GM19452 (cell line): Measurements from ENCODE around the gene GVQW3.

Experiments
- ATAC-seq: cut with Tn5 transposase; IDR thresholded peaks from one replicate; pipeline ENCODE4 v1.9.1; 2021; ENCODE audit not compliant: unreplicated experiment

GVQW3 gene

DNA sequence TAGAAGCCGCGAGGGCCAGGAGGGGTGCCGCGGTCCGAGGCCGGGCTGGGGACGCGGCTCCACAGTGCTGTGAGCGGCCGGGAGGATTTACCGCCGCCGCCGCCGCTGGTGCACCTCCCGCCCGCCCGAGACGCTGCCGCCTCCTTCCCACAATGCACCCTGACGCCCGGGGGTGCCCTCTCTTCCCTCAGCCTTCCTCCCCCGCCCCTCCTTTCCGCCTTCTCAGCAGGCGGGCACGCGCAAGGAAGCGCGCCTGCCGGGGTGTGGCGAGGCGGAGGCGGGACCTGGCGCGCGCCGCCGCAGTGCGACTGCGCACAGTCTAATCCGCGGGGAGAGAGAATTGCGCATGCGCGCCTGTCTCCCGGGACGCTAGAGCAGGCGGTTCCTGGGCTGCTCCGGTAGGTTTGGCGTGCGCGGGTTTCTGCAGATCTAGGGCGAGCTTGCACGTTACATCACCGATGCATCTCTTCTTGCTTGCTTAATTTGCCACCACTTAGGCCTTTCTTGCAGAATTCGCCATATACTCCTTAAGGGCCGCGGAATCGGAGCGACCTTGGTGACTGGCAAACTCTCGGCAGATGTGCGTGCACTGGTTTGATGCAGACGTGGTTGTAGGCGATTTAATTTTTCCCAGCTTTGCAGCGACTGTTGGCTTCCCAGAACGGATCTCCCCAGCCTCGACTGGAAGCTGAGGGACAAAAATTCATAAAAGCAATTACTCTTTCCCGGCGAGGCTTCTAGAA is at the start of gene GVQW3, which contains the start of gene THAP12:
GVQW3 (plus strand) TSS at position 347 of the 743 bp plus-strand sequence. CDS start 506 bp downstream, outside the sequence.
THAP12 (minus strand) TSS at position 156 of the 743 bp plus-strand sequence. CDS start 296 bp downstream, outside the sequence.
- ATAC-seq, result peak; percentile 71

DNA sequence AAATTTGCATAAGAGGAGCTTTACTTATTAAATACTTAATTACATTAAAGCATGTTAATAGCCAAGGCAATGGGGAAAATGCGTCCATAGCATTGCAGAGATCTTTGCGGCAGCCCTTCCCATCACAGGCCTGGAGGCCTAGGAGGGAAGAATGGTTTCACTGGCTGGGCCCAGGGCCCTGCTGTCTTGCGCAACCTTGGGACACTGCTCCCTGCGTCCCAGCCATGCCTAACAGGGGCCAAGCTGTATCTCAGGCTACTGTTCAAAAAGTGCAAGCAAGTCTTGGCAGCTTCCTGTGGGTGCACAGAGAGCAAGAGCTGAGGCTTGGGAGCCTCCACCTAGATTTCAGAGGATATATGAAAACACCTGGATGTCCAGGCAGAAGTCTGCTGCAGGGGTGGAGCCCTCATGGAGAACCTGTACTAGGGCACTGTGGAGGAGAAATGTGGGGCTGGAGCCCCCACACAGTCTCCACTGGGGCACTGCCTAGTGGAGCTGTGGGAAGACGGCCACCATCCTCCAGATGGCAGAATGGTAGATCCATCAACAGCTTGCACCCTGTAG is 46.2 kb upstream of the GVQW3 start:
- ATAC-seq, result no peak

DNA sequence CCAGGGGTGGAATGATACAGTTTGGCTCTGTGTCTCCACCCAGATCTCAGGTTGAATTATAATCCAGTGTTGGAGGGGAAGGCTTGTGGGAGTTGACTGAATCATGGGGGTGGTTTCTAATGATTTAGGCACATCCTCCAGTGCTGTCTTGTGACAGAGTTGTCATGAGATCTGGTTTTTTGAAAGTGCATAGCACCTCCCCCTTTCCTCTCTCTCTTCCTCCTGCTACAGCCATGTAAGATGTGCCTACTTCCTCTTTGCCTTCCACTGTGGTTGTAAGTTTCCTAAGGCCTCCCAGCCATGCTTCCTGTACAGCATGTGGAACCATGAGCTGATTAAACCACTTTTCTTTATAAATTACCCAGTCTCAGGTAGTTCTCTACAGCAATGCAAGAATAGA is 45.3 kb upstream of the GVQW3 start:
- no peak for ATAC-seq

DNA sequence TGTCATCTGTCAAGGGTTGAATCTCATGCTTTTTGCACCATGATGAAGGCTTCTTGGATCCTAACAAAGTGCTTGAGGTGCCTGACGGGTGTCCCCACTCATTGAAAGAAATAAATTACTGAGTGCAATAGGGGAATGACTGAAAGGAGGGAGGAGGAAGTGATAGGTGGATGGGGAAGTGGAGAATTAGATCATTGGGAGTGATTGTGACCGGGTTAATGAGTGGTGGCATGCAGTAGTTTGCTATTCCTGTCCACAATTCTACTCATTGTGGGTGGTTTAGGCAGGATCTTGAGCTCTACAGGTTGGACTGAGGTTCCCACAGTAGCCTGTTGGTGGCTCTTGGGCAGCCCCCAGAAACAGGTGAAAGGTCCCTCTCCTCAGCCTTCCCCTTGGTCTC is 44.5 kb upstream of the GVQW3 start:
- no peak for ATAC-seq

DNA sequence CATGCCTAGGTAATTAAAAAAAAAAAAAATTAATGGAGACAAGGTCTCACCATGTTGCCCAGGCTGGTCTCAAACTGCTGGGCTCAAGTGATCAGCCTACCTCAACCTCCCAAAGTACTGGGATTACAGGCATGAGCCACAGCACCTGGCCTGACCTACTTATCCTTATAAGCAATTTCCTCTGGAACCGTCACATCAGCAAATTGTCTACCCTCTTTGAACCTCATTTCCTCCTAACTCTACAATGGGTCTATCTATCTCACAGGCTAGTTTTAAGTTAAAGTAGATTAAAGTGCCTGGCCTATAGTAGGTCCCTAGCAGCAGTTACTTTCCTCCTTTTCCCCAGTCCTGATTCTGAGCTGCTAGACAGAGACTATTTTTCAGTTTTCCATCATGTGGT is 43.7 kb upstream of the GVQW3 start:
- ATAC-seq, result no peak

DNA sequence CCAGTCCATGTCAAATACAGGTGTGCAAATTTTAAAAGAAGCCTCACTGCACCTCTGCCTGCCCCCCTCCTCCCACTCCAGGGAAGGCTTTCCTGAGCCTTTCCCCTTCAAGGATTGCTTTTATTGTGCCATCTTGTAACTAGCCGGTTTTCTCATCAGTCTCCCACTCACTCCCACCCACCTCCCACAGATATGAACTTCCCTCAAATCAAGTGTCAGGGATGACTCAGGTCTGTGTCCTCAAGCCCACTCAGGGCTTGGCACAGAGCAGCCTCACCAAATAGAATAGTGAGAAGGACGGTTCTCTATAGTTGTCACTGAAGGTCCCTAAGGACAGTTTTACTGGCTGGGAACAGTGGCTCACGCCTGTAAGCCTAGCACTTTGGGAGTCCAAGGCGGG is 43.2 kb upstream of the GVQW3 start:
- ATAC-seq, result no peak

DNA sequence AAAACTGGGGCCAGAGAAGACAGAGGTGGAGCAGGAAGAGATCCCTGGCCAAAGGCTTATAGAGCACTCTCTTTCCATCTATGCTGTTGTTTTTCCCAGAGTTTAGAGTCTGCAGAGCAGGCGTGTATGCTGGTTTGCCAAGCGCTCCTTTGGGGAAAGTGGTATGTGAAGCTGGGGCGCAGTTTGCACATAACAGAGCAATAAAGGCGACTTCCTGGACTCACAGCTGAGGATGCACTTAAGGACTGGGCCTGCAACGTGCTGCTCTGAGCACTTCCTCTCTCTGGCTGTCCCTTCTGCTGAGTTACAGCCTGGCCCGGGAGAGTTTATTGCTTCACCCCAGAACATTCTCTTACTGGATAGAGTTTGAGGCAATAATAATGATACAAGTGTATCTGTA is 41.9 kb upstream of the GVQW3 start:
- no peak for ATAC-seq

DNA sequence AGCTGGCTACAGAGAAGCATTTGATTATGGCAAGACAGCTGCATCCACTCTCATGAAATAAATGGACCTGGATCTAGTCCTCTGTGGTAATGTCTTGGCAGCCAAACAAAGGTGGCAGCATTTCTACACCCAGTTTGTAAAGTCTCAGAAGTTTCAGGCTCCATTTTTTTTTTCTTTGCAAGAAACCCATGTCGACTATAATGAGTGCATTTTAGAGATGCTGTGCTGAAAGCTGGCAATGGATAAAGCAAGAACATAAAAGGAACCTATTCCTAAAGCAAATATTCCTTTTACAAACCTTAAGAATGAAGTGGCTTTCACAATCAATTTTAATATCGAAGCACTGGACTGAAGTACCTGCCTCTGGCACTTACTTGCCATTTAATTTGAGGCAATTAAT is 33.7 kb upstream of the GVQW3 start:
- no peak for ATAC-seq

DNA sequence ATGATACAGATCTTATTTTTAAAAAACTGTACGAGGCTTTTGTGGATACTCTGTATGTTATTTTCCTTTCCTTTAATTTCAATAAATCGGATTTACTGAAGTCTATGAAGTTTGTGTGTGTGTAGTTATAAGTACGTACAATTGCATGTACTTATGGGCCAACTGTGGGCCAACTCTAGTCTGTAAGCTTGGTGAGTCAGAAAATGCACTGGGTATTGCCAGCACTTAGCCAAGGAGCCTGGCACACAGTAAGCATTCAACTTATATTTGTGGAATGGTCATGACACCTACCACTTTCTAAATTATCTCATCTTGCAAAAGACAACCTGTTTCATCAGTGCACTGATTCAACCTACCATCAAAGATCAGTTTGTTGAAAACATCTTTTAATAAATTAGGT is 32.8 kb upstream of the GVQW3 start:
- ATAC-seq, result no peak

DNA sequence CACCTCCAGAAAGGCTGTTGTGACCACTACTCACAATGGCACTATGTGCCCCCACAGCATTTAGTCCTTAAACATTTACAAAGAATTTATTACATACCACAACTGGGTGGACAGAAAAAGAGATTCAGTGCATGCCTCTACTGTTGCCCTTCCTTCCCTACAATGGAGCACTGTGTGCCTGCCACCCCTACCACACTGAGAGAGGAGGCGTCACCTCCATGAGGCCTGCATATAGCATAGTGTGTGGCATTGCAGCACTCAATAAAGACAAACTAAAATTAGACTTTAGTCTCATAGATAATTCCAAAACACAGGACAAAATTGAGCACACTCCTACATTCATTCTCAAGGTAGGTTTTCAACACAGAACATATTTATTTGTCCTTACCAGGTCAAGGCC is 26.0 kb upstream of the GVQW3 start:
- no peak for ATAC-seq

DNA sequence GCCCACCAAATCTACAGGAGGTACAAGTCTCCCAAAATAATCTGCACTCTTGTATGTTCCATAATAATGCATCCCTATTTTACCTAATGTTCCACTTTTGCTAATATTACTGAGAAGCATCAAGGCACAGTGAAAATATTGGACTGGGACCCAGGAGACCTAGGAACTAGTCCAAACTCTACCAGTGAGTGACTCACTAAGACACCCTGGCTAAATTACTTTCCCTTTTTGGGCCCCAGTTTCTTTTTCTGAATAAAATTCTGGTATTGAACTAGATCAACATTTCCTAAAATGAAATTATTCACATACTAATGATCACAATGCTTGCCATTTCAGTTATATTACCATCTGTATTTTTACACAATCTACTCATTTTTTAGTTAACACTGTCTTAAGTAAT is 19.7 kb upstream of the GVQW3 start:
- no peak for ATAC-seq

DNA sequence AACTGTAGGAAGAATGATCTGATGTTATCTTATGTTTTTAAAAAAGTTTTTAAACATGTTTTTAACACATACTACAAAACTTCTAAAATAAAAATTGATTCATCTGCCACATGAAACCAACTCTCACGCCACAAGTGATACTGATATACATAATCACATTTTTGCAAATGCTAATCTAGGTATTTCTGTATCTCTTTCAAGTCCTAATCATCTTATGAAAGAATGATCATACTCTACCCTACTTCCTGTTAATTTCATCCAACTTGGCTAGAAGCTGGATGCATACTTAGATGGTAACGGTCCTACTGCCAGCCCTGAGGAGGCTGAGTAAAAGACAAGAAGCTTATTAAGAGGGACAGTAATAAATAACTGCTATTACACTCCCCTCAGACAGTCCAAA is 19.3 kb upstream of the GVQW3 start:
- no peak for ATAC-seq

DNA sequence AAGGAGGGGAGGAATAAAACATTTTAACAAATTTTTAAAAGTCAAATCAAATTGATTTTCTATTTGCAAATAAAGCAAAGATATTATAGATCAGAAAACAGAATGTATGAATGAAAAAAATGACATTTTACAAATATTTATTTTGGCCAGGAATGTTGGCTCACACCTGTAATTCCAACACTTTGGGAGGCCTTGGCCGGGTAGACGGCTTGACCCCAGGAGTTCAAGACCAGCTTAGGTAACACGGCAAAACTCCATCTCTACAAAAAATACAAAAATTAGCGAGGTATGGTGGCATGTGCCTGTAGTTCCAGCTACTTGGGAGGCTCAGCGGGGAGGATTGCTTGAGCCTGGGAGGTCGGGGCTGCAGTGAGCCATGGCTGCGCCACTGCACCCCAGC is 18.4 kb upstream of the GVQW3 start:
- ATAC-seq, result no peak

DNA sequence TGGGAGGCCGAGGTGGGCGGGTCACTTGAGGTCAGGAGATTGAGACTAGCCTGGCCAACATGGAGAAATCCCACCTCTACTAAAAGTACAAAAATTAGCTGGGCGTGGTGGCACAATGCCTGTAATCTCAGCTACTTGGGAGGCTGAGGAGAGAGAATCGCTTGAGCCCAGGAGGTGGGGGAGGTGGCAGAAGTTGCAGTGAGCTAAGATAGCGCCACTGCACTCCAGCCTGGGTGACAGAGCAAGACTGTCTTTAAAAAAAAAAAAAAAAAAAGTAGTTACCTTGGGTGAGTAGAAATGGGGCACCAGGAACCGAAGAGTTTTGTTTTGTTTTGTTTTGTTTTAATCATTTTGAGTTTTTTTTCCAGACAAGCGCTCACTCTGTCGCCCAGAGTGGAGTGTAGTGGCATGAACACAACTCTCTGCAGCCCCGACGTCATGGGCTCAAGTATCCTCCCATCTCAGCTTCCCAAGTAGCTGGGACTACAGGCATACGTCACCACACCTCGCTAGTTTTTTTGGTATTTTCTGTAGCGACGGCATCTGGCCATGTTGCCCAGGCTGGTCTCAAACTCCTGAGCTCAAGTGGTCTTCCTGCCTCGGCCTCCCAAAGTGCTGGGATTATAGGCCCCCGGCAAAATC is 16.0 kb upstream of the GVQW3 start:
- no peak for ATAC-seq

DNA sequence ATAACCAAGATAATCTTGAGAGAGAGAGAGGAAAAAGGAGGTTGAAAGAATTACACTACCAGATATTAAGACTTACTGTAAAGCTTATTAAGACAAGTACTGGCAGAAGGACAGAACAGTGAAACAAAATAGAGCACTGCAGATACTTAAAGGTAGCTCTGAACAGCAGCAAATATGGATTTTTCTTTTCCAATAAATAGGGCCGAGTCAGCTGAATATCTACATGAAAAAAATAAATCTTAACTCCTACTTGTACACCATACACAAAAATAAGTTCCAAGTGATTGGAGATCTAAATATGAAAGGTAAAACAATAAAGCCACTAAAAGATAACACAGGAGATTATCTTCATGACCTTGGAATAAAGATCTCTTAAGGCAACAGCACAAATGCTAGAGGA is 12.6 kb upstream of the GVQW3 start:
- ATAC-seq, result no peak

DNA sequence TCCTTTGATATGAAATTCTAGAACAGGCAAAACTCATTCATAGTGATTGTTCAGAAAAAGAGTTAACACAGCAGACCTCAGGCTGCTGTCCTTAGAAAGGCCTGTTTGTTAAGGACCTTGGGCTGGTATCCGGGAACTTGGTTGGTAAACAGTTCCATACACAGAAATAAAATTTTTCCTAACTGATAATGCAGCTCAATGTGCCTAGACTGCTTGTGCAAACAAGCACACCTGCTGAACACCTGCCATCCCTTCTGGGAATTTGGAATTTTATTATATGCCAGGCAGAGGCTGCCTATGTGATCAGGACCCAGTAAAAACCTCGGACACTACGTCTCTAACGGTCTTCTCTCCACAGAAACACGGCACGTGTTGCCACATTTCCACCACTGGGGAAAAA is 11.7 kb upstream of the GVQW3 start:
- ATAC-seq, result no peak

DNA sequence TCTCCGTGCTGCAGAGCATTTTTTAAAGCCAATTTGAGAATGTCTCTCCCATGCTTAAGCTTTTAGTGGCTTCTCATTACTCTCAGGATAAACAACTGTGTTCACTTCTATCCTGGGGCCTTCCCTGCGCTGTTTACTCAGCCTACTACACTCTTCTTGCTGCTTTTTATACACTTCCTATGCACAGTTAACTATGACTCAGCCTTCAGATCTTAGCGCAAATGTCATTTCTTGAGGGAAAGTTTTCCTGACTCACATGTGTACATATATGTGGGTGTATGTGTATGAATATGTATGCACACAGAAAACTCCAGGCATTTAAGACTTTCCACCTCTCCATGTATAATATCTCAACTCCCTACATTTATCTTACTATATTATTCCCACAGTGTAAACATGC is 10.0 kb upstream of the GVQW3 start:
- no peak for ATAC-seq

DNA sequence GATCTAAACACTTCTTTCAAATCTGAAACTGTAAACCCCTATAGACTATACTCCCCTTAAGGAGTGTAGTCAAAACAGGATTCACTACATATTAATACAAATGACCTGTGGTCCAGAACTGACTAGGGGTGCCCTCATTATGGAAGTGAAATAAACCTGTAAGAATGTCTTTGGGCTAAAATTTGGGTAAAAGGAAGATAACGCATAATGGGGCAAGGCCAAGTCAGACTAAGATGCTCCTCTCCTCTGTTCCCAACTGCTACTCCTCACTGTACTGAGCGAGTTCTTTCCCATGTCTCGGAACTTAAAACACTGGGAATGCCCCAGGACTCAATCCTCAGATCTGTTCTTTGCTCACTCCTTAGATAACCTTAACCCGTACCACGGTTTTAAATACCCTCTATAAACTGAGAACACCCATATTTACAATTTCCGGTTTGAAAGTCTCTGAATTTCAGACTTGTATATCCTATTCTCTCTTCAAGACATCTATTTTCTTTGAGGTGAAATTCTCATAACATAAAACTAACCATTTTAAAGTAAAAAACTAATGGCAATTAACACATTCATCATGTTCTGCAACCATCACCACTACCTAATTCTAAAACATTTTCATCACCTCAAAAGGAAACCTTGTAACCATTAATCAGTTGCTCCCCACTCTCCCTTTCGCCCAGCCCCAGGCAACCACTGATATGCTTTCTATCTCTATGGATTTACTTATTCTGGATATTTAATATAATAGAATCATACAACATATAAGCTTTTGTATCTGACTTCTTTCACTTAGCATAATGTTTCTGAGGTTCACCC is 4.2 kb upstream of the GVQW3 start:
- ATAC-seq, result peak; percentile 31

DNA sequence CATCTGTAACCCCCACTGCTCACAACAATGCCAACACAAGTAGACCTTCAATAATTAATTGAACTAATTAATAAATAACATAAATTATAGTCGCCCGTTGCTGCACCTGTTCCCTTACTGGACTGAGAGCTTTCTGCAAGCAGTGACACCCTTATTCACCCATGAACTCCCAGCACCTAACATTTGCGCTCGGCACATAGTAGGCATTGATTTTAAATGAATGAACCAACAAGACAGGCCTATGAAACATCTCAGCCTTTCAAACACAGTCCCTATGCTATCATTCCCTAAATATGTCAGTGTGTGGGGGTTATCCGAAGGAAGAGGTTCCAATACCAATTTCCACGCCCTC is 1.3 kb upstream of the GVQW3 start:
- no peak for ATAC-seq

DNA sequence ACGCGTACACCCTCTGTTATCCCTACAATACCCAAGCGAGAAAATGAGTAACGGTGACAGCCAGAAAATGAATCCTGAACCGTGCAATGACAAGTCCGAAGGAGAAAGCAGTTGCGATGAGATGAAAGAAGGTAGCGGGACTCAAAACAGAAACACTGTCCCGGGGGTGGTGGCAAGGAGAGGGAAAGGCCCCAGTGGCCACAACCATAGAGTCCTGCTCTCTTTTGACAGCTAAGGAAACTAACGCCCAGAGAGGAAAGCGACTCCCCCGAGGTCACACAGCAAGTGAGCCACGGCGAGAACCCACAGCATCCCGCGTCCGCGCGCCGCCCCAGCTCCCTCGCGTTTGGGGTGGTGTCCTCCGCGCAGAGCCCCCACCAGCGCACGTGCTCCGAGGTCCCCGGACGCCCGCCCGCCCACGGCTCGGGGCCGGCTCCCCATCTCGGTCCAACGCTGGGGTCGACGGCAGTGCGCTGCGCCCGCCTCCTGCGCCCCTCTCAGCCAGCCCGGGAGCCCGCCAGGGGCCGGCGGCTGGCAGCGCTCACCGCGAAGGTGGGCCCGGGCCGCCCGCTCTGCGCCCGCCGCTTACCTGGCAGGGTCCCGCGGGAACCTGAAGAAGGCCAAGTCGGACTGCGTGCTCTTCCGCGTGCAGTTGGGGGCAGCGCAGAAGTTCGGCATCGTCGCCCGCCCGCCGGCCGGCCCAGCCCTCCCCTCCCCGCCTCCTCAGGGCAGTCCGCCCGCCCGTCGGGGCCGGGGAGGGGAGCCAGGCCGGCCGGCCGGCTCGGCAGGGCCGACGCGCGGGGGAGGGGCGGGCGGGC is 755 bp upstream of the GVQW3 start:
- peak; percentile 14 for ATAC-seq

DNA sequence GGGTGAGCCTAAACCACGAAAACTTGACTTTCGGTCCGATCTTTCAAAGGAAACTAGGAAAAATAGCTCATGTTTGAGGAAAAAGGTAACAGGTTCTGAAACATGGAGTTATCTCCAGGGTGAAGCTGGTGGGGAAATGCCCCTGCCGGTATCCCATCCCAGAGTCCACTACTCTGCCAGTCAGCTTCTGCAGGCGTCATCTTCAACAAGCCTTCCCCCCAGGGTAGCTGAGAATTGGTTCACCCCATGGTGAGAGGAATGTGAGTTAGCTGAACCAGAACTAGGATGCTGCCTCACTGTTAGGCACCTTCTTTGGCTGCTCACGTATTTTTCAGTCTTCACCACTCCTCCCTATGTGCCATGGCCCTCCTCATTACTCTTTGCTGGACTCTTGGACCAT is 1.1 kb downstream of the GVQW3 start:
- ATAC-seq, result no peak
